ENCODE measurements around the gene BAX. TPM values are rescaled to one million over a fixed set of nuclear protein-coding genes. Genes with fewer than 3 reads are reported as not detected.
"Not testable (repeated sequence)": the region's sequence is repeated elsewhere in the genome, so short reads cannot be mapped to it uniquely, and the experiment has no call there.

BAX gene
- total RNA-seq, 1 experiment from 2014 or later, result 346 TPM

DNA sequence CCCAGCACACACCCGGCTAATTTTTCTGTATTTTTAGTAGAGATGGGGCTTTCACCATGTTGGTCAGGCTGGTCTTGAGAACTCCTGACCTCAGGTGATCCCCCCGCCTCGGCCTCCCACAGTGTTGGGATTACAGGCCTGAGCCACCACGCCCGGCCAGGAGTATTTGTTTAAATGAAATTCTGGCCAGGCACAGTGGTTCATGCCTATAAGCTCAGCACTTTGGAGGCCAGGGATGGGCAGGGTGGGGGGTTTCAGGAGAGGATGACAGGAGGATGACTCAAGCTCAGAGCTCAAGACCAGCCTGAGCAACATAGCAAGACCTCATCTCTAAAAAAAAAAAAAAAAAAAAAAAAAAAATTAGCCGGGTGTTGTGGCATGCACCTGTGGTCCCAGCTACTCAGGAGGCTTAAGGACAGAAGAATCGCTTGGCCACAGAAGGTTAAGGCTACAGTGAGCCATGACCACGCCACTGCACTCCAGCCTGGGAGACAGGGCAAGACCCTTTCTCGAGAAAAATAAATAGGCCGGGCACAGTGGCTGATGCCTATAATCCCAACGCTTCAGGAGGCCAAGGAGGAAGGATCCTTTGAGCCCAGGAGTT is 29.3 kb upstream of the BAX start:
- no peaks in the 10 kb centered on the region for H3K4me1 Mint-ChIP-seq
- DNase-seq (ENCODE audit: low spot score) (no peak), ATAC-seq (no peak)
- no peak overlapping the region for H3K27ac Mint-ChIP-seq
- ChIA-PET POLR2A (interaction anchor here (0.7 kb wide), 2 partner anchors 130 to 230 kb away, joined by 5 to 6 read pairs; no protein-coding TSS in a partner anchor), CTCF (interaction anchor here (0.7 to 1.7 kb wide), 5 partner anchors 25 to 172 kb away, joined by 3 to 7 read pairs (median 4); partner anchors contain the start of genes NUCB1 and RUVBL2)
- H3K27me3 Mint-ChIP-seq (ENCODE audit: low read depth), result peaks cover 8% of the 10 kb centered on the region; the same call in 1 of the 2 replicates
- no peak for TF ChIP-seq FOXK1 (CRISPR knock-in tag; IDR thresholded peaks at IDR 0.05)
- no peaks in the 10 kb centered on the region for H3K9me3 Mint-ChIP-seq
- no peak overlapping the region for H3K4me3 Mint-ChIP-seq
- peaks cover 8% of the 10 kb centered on the region for H3K36me3 Mint-ChIP-seq

- CTCF ChIA-PET, result interaction anchor here (1.3 to 1.7 kb wide), 2 partner anchors 26 to 45 kb away, joined by 4 to 7 read pairs; partner anchors contain the start of gene NUCB1
- H3K36me3 Mint-ChIP-seq; H3K9me3 Mint-ChIP-seq; ATAC-seq; H3K27ac Mint-ChIP-seq; POLR2A ChIA-PET; H3K4me1 Mint-ChIP-seq; H3K4me3 Mint-ChIP-seq; DNase-seq (ENCODE audit: low spot score): not testable (repeated sequence)
- peaks cover 10% of the 10 kb centered on the region; the same call in 1 of the 2 replicates for H3K27me3 Mint-ChIP-seq (ENCODE audit: low read depth)
These were observed 28.8 kb upstream of the BAX start for GRCh38 chr19:48925890-48926289.

GRCh38 chr19:48926909-48927308 is 27.8 kb upstream of the BAX start:
- POLR2A ChIA-PET, result interaction anchor here (0.7 kb wide), 1 partner anchor 72 kb away, joined by 3 read pairs; no protein-coding TSS in a partner anchor
- peak overlapping the region; percentile 57; the same call in 1 of the 2 replicates for H3K27ac Mint-ChIP-seq
- ATAC-seq (no peak), DNase-seq (ENCODE audit: low spot score) (no peak)
- CTCF ChIA-PET, result interaction anchor here (1.1 to 1.7 kb wide), 2 partner anchors 8 to 44 kb away, joined by 4 to 7 read pairs; no protein-coding TSS in a partner anchor
- TF ChIP-seq STAT6 (CRISPR knock-in tag; conservative IDR thresholded peaks at IDR 0.05; ENCODE audit: low read depth), result no peak
- no peak for TF ChIP-seq FOXP1 (CRISPR knock-in tag; IDR thresholded peaks at IDR 0.05; ENCODE audit: borderline replicate concordance)
- TF ChIP-seq AFF4 (CRISPR knock-in tag; IDR thresholded peaks at IDR 0.05; ENCODE audit: borderline replicate concordance), result no peak
- H3K27me3 Mint-ChIP-seq (ENCODE audit: low read depth), result peaks cover 20% of the 10 kb centered on the region
- no peaks in the 10 kb centered on the region for H3K9me3 Mint-ChIP-seq
- H3K4me3 Mint-ChIP-seq, result no peak overlapping the region
- no peaks in the 10 kb centered on the region for H3K4me1 Mint-ChIP-seq
- H3K36me3 Mint-ChIP-seq, result peaks cover 3% of the 10 kb centered on the region

- H3K4me3 Mint-ChIP-seq; DNase-seq (ENCODE audit: low spot score); H3K36me3 Mint-ChIP-seq; POLR2A ChIA-PET; H3K9me3 Mint-ChIP-seq; H3K4me1 Mint-ChIP-seq; ATAC-seq; H3K27ac Mint-ChIP-seq: not testable (repeated sequence)
- CTCF ChIA-PET, result interaction anchor here (0.6 to 1.6 kb wide), 3 partner anchors 9 to 43 kb away, joined by 3 to 4 read pairs (median 4); no protein-coding TSS in a partner anchor
- H3K27me3 Mint-ChIP-seq (ENCODE audit: low read depth), result peaks cover 25% of the 10 kb centered on the region
These were observed 27.0 kb upstream of the BAX start for GRCh38 chr19:48927692-48928091.

DNA sequence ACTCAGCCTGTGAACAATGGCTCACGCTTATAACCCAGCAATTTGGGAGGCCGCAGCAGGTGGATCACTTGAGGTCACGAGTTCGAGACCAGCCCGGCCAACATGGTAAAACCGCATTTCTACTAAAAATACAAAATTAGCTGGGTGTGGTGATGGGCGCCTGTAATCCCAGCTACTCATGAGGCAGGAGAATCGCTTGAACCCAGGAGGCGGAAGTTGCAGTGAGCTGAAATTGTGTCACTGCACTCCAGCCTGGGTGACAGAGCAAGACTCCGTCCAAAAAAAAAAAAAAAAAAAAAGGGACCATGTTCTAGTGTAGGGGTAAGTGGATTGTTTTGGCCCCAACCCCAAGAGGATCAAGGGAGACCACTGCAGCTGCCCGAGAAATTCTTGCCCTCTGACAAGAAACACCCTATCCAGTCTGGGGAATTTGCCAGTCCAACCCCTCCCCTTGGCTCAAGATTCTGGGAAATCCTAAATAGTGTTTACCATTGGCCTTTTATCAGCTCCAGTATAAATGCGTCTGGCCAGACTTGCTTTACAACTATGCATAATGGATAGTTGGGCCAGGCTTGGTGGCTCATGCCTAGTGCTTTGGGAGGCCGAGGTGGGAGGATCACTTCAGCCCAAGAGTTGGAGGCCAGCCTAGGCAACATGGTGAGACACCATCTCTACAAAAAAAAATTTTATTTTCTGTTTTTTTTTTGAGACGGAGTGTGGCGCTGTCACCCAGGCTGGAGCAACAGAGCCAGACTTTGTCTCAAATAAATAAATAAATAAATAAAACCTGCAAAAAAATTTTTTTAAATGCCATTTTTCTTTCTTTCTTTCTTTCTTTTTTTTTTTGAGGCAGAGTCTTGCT is 26.3 kb upstream of the BAX start:
- no peak overlapping the region for H3K4me3 Mint-ChIP-seq
- peaks cover 2% of the 10 kb centered on the region for H3K4me1 Mint-ChIP-seq
- ChIA-PET POLR2A (no interaction called here), CTCF (interaction anchor here (0.6 to 1.6 kb wide), 3 partner anchors 8 to 42 kb away, joined by 3 to 4 read pairs (median 4); no protein-coding TSS in a partner anchor)
- H3K9me3 Mint-ChIP-seq, result no peaks in the 10 kb centered on the region
- TF ChIP-seq NR1H2 (CRISPR knock-in tag; IDR thresholded peaks at IDR 0.05), result no peak
- TF ChIP-seq NFATC4 (CRISPR knock-in tag; IDR thresholded peaks at IDR 0.05), result no peak
- TF ChIP-seq ZNF263 (CRISPR knock-in tag; IDR thresholded peaks at IDR 0.05; ENCODE audit: low read depth), result no peak
- TF ChIP-seq ZNF317 (CRISPR knock-in tag; IDR thresholded peaks at IDR 0.05; ENCODE audit: borderline replicate concordance, low read depth), result no peak
- DNase-seq (ENCODE audit: low spot score) (no peak), ATAC-seq (no peak)
- no peak overlapping the region for H3K27ac Mint-ChIP-seq
- H3K27me3 Mint-ChIP-seq (ENCODE audit: low read depth), result peaks cover 33% of the 10 kb centered on the region
- H3K36me3 Mint-ChIP-seq, result no peaks in the 10 kb centered on the region
